ENCODE results near the gene TECTA.

TECTA gene

DNA sequence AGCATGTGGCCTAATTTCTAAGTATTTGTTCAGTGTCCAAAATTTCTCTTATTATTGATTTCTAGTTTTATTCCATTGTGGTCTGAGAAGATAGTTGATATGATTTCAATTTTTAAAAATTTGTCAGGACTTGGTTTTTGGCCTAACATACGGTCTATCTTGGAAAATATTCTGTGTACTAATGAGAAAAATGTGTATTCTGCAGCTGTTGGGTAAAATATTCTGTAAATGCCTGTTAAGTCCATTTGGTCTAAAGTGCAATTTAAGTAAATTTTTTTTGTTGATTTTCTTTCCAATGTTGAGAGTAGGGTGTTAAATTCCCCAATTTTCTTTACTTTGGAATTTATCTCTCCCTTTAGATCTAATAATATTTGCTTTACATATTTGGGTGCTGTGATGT is 78.3 kb downstream of the TECTA start:
- in situ Hi-C loops (cut with HindIII; ENCODE audit: low pct_unique_long_range_greater_than_20kb, low sequenced_read_pairs) = no loop called here
- no peak for TF ChIP-seq JUND (IDR thresholded peaks at IDR 0.05; ENCODE audit: low read depth)

DNA sequence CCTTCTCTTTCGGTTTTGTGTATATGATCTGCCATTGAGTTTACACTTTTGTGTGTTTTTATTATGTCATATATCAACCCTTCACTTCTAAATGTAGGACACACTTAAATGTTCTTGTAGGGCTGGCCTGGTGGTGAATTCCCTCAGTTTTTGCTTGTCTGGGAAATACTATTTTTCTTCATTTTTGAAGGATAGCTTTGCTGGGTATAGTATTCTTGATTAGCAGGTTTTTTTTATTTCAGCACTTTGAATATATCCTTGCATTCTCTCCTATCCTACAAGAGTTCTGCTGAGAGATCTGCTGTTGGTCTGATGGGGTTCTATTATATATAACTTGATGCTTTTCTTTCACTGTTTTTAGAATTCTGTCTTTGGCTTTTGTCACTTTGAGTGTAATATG is 79.1 kb downstream of the TECTA start:
- DNase-seq (ENCODE audit: low read depth in 1 of 2, low spot score in 1 of 2) = no peak
- no peak for TF ChIP-seq JUND (IDR thresholded peaks at IDR 0.05; ENCODE audit: low read depth)
- in situ Hi-C loops (cut with HindIII; ENCODE audit: low pct_unique_long_range_greater_than_20kb, low sequenced_read_pairs) = no loop called here

More for the DNA sequence above, 78.3 kb downstream of the TECTA start:
- DNase-seq (ENCODE audit: low read depth in 1 of 2, low spot score in 1 of 2) = no peak

DNA sequence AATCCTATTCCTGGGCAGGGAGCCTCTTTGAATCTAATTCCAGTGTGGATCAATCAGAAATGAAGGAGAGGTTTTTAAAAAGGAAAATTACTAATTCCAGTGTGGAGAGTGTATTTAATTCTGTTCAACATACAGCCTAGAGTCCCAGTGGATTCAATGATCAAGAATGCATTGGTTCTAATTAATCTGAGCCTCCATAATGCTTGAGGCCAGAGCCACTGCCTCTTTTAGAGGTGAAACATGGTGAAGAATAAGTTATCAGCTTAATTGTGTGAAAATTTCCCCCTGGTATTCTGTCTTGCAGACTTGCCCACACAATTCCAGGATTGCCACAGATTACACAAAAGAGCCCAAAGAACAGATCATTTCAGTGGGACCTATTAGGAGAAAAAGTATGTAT is 87.7 kb downstream of the TECTA start:
- in situ Hi-C loops (cut with HindIII; ENCODE audit: low pct_unique_long_range_greater_than_20kb, low sequenced_read_pairs) = no loop called here
- TF ChIP-seq JUND (IDR thresholded peaks at IDR 0.05; ENCODE audit: low read depth) = no peak
- no peak for DNase-seq (ENCODE audit: low read depth in 1 of 2, low spot score in 1 of 2)

GRCh38 chr11:121191818-121192217 is 90.8 kb downstream of the TECTA start:
- in situ Hi-C loops (cut with HindIII; ENCODE audit: low pct_unique_long_range_greater_than_20kb, low sequenced_read_pairs) = no loop called here
- no peak for TF ChIP-seq JUND (IDR thresholded peaks at IDR 0.05; ENCODE audit: low read depth)

DNA sequence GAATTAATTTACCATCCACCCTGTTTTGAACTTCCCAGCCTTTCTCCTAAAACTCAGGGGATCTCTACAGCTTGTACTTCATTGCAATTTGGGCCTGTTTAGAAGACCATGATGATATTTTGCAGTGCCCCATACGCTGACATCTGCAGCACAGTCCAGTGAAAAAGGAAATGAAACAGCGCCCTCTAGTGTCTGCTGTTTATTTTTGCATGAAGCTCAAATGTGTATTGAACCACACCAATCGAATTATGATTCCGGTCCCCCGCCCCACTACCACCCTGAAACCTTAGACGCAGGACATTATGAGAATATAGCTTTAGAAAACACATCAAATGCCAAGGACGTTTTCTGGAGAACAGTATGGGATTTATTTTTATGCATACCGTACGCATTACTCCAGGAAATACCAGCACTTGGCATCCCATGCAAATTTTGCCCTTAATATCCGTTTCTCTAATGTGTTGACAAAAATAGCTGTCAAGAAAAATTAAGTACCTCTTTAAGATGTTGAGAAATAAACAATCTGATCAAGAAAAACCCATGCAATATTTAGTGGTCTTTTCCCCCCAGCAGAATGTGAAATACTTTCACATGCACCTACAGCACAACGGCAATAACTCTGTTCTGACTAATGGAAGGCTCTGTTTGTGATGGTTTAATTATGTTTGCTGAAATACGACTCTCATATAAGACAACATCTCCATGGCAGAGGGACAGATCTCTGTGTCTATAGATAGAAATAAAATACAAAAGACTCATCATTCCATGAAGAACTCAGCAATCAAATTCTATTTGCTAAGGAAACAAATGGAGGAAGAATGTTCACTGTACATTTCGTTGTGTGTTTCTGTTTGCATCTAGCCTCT is 93.9 kb downstream of the TECTA start:
- DNase-seq (ENCODE audit: low read depth in 1 of 2, low spot score in 1 of 2) = peak; percentile 67 to 89
- in situ Hi-C loops (cut with HindIII; ENCODE audit: low pct_unique_long_range_greater_than_20kb, low sequenced_read_pairs) = no loop called here
- no peak for TF ChIP-seq JUND (IDR thresholded peaks at IDR 0.05; ENCODE audit: low read depth)

More at GRCh38 chr11:121191818-121192217, 90.8 kb downstream of the TECTA start:
- DNase-seq (ENCODE audit: low read depth in 1 of 2, low spot score in 1 of 2) = no peak

- in situ Hi-C loops (cut with HindIII; ENCODE audit: low pct_unique_long_range_greater_than_20kb, low sequenced_read_pairs) = no loop called here
- DNase-seq (ENCODE audit: low read depth in 1 of 2, low spot score in 1 of 2) = no peak
These were observed 97.4 kb downstream of the TECTA start for GRCh38 chr11:121198491-121198890.

GRCh38 chr11:121199516-121199915 is 98.5 kb downstream of the TECTA start:
- TF ChIP-seq JUND (IDR thresholded peaks at IDR 0.05; ENCODE audit: low read depth) = no peak
- no peak for DNase-seq (ENCODE audit: low read depth in 1 of 2, low spot score in 1 of 2)
- in situ Hi-C loops (cut with HindIII; ENCODE audit: low pct_unique_long_range_greater_than_20kb, low sequenced_read_pairs) = no loop called here

More at GRCh38 chr11:121198491-121198890, 97.4 kb downstream of the TECTA start:
- no peak for TF ChIP-seq JUND (IDR thresholded peaks at IDR 0.05; ENCODE audit: low read depth)

DNA sequence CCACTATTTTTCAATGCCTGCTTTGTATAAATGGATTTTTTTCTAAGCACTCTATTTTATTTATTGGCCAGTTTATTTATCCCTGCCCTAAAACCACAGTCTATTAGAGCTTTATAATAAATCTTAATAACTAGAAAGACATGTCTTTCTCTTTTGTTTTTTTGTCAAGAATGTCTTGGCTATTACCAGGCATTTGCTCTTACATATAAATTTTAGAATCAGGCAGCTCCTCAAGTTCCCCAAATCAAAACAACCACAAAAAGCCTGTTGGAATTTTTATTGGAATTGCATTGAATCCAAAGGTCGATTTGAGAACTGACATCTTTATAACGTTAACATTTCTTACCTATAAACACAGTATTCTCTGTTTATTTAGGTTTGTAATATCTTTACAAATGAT is 105.8 kb downstream of the TECTA start:
- no peak for TF ChIP-seq JUND (IDR thresholded peaks at IDR 0.05; ENCODE audit: low read depth)
- DNase-seq (ENCODE audit: low read depth in 1 of 2, low spot score in 1 of 2) = no peak
- in situ Hi-C loops (cut with HindIII; ENCODE audit: low pct_unique_long_range_greater_than_20kb, low sequenced_read_pairs) = no loop called here

- no peak for DNase-seq (ENCODE audit: low read depth in 1 of 2, low spot score in 1 of 2)
- in situ Hi-C loops (cut with HindIII; ENCODE audit: low pct_unique_long_range_greater_than_20kb, low sequenced_read_pairs) = no loop called here
- TF ChIP-seq JUND (IDR thresholded peaks at IDR 0.05; ENCODE audit: low read depth) = no peak
These were observed 106.6 kb downstream of the TECTA start for GRCh38 chr11:121207485-121208115.

DNA sequence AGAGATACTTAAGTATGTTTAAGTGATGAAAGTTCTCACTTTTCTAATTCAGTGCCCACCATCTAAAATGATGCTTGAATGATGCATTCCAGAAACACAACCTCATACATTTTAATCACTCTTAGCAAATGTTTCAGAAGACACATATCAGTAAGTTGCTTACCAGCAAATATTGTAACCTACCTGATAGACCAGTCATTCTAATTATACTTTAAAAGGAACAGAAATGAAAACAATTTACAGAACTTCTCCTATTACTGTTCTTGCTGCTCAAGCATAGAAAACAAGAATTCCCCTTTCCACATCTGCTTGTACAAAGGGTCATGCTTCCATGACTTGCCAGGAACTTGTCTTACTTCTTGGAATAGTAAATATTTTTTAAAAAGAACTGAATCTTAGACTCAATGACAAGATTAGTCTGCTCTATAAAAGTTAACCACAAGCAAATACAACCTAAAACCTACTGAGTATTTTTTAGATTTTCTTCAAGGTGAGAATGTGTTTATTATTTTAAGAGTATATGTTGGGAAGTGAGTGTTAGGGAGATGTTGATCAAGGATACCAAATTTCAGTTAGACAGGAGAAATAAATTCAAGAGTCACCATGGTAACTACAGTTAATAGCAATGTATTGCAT is 109.5 kb downstream of the TECTA start:
- TF ChIP-seq JUND (IDR thresholded peaks at IDR 0.05; ENCODE audit: low read depth) = no peak
- DNase-seq (ENCODE audit: low read depth in 1 of 2, low spot score in 1 of 2) = no peak
- in situ Hi-C loops (cut with HindIII; ENCODE audit: low pct_unique_long_range_greater_than_20kb, low sequenced_read_pairs) = no loop called here

DNA sequence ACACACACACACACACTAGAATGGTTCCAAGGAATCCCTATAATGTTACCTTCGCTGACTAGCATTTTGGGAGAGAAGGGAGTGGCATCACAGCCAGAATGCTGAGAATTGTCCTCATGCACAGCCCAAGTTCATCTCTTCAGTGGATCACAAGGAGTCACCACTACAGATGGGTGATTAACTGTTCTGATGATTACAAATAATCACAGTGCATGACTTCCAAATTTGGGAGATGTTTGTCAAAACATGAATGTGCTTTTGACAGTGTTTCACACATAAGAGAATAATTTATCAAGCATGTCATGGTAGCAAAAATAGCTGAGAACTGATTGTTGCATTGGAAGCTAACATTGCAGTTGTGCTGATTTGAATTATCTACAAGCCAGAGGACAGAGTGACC is 110.6 kb downstream of the TECTA start:
- no peak for DNase-seq (ENCODE audit: low read depth in 1 of 2, low spot score in 1 of 2)
- in situ Hi-C loops (cut with HindIII; ENCODE audit: low pct_unique_long_range_greater_than_20kb, low sequenced_read_pairs) = no loop called here
- no peak for TF ChIP-seq JUND (IDR thresholded peaks at IDR 0.05; ENCODE audit: low read depth)

DNA sequence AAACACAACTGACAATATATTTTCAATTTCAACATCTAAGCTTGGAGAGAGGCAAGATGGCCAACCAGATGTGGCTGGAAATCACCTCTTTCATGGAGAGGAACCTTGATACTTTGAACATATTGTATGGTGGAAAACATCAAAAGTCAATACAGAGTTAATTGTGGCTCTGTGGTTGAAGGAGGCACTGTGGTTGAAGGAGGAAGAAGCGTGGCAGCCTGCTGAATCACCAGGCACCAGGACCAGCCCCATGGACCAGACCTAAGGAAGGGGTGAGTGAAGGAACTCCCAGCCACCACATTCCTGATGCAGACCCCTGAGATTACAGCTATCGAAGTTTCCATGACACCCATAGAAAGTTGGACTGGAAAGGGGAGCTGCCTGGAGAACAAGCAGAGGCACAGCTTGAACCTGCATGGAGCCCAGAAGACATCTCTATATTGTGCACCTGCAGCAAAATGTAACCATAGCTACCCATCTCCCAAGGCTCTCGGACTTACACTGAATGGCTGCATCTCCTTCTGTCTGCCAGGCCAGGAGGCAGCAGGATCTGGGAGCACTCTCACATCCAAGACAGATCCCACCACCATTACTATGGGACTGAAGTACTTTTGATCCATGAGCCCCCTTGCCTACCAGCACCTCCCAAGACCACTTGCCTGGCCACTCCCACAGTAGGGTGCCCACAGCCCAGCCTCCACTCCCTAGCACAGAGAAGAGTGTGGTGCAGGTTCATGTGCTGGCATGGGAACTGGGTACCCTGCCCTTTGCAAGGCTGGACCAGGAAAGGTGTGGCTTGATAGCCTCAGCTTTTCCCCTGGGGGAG is 111.7 kb downstream of the TECTA start:
- in situ Hi-C loops (cut with HindIII; ENCODE audit: low pct_unique_long_range_greater_than_20kb, low sequenced_read_pairs) = no loop called here
- TF ChIP-seq JUND (IDR thresholded peaks at IDR 0.05; ENCODE audit: low read depth) = no peak
- no peak for DNase-seq (ENCODE audit: low read depth in 1 of 2, low spot score in 1 of 2)

Measured in T47D (cell line).